Right atrium auricular region (tissue), 2 donors: ENCODE data around the gene DISC1. TPM values are rescaled to one million over a fixed set of nuclear protein-coding genes. Genes with fewer than 3 reads are reported as not detected.
"Not testable (repeated sequence)": the region's sequence is repeated elsewhere in the genome, so short reads cannot be mapped to it uniquely, and the experiment has no call there.

Experiments used
- DNase-seq: peaks from one replicate; pipeline ENCODE4 v3.0.0-alpha.2; 2019; ENCODE audit warnings: low spot score
- H3K27ac ChIP-seq, 2 donors: fragments of 200-600 bp; sonication (generic); 1 replicate in 1 of 2; 2 replicates in 1 of 2; pipeline ENCODE4 v1.5.1; 2016 to 2019
- H3K27me3 ChIP-seq, 2 donors: fragments of 200-600 bp; sonication (generic); one replicate each; pipeline versions ENCODE4 v1.5.1 to v1.6.0; 2017 to 2019
- H3K36me3 ChIP-seq: fragments of 200-600 bp; sonication (generic); one replicate; pipeline ENCODE4 v1.5.1; 2016
- H3K4me1 ChIP-seq, 2 donors: fragments of 200-600 bp; sonication (generic); one replicate each; pipeline versions ENCODE4 v1.5.1 to v1.6.0; 2017 to 2019
- H3K4me3 ChIP-seq, 2 donors: fragments of 200-600 bp; sonication (generic); 1 replicate in 1 of 2; 2 replicates in 1 of 2; pipeline ENCODE4 v1.5.1; 2017 to 2019; ENCODE audit warnings: mild to moderate bottlenecking in 1 of 2, moderate library complexity in 1 of 2
- H3K9me3 ChIP-seq, 2 donors: fragments of 200-600 bp; sonication (generic); one replicate each; pipeline ENCODE4 v1.5.1; 2019
- total RNA-seq, 2 donors: library from RNA; depleted of rRNA; stranded (reverse); fragments of >200 nt; gene quantifications; one replicate each; pipeline ENCODE4 v1.1.0, GENCODE V29; 2016
- TF ChIP-seq, protein P1 (sequence below), 2 donors: fragments of 200-600 bp; sonication (generic); IDR thresholded peaks; one replicate each; pipeline ENCODE4 v1.5.1; 2019; ENCODE audit warnings: antibody characterized with exemption in 2 of 2

Gene DISC1
- total RNA-seq, 2 donors from 2014 or later = 1.8 to 5.3 TPM

DNA sequence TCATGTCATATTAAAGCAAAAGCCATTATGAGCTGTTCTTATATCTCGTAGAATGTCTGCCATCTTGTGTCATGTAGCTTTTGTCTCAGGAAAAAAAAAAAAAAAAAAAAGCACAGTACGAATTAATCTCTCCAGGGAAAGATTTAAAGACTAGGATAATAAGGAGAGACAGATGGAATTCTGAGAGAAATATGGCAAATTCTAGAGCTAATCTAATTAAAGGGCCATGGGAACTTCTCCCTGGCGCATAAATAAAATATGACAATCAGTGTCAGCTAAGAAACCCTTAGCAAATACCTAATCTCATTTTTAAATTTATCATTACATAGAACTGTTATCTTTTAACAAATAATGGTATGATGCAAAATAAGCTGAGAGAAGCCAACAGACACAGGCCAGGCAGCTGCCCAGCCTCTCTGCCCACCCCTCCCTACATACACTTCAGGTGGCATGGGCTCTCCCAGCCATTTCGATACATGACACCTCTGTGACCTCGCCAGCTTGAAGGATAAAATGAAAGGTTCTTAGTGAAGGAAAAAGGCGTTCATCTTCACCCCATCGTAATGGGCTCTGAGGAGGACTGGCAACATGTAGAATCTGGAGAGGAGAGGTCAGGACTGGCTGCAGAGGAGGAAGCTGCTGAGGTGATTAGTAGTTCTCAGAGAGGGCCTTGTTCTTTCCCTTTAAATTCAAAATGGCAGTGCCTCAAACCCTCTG is 39.8 kb downstream of the DISC1 start:
- H3K9me3 ChIP-seq = peaks cover 0 to 36% of the 10 kb centered on the region in 2 donors
- no peaks in the 10 kb centered on the region for H3K36me3 ChIP-seq
- no peak overlapping the region for H3K27ac ChIP-seq

DNA sequence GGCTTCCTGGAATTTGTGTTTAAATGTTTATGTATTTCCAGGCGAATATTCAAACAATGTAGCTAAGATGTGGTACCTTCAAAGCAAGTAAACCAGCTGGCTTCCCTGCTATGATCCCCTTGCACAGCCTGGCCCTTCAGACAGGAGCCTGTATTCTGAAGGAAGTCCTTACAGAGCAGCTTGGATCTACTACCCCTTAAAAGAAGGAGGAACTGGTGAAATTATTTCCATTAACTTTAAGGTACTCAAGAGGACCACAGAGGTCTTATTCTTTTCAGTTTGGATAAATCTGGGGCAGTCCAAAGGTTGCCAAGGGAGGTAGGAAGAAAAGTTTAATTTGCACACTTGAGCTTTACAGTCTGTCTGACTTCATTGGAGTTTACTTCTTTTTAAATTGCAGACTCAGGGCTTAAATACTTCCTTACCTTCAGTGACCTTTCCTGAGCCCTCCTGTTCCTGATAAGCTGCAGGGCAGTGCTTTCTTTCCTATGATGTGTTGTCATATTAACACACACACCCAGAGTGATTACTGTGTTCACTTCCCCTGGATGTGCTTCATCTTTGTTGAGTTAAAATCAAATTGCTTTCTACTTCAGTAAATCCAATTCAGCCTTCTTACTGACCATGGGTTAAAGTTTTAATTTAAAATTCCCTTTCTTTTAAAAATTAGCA is 40.5 kb downstream of the DISC1 start:
- no peak for DNase-seq
- TF ChIP-seq, protein P1, sequence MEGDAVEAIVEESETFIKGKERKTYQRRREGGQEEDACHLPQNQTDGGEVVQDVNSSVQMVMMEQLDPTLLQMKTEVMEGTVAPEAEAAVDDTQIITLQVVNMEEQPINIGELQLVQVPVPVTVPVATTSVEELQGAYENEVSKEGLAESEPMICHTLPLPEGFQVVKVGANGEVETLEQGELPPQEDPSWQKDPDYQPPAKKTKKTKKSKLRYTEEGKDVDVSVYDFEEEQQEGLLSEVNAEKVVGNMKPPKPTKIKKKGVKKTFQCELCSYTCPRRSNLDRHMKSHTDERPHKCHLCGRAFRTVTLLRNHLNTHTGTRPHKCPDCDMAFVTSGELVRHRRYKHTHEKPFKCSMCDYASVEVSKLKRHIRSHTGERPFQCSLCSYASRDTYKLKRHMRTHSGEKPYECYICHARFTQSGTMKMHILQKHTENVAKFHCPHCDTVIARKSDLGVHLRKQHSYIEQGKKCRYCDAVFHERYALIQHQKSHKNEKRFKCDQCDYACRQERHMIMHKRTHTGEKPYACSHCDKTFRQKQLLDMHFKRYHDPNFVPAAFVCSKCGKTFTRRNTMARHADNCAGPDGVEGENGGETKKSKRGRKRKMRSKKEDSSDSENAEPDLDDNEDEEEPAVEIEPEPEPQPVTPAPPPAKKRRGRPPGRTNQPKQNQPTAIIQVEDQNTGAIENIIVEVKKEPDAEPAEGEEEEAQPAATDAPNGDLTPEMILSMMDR (IDR thresholded peaks at IDR 0.05) = no peak

More for the DNA sequence above, 39.8 kb downstream of the DISC1 start:
- H3K4me3 ChIP-seq = no peak overlapping the region
- no peaks in the 10 kb centered on the region for H3K27me3 ChIP-seq
- no peaks in the 10 kb centered on the region for H3K4me1 ChIP-seq
- no peak for DNase-seq
- TF ChIP-seq, protein P1 (IDR thresholded peaks at IDR 0.05) = no peak

DNA sequence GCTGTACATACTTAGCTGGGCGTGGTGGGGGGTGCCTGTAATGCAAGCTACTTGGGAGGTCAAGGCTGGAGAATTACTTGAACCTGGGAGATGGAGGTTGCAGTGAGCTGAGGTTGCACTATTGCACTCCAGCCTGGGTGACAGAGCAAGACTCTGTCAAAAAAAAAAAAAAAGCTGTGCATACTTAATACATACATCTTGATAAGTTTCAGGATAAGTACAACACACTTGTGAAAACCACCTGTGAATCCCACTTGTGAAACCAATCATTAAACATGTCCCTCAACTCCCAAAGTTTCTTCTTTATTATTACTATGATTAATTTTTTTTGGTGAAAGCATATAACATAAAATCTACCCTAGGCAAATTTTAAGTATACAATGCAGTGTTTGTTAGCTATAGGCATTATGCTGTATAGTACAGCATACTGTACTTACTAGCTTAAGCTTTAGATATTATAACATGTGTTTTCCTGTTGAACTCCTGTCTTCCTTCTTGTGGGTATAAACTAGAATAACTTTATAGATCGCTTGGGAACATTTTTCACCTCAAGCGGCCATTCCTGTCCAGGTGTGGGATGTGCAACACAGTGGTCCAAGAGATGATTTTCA is 41.4 kb downstream of the DISC1 start:
- no peak overlapping the region for H3K27ac ChIP-seq

More for the DNA sequence above, 40.5 kb downstream of the DISC1 start:
- H3K27ac ChIP-seq = no peak overlapping the region
- H3K4me3 ChIP-seq = no peak overlapping the region
- H3K27me3 ChIP-seq = no peaks in the 10 kb centered on the region
- H3K9me3 ChIP-seq = peaks cover 0 to 33% of the 10 kb centered on the region in 2 donors
- no peaks in the 10 kb centered on the region for H3K36me3 ChIP-seq
- H3K4me1 ChIP-seq = no peaks in the 10 kb centered on the region

DNA sequence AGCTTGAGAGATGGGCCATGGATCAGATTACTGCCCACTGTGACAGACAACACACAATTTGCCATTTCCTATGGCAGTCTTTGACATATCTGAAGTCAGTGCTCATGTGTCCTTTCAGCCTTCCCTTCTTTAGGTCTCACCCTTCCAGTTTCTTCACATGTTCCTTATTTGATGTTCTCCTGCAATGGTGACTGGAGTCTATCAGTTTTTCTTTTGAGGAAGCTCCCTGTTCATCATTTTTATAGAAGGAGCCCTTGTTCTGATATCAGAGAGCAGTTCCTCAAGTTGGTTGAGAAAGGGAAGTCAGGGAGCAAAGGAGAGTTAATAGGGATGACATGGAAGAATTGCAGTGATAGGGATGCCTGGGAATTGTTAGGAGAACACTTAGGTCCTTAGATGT is 42.2 kb downstream of the DISC1 start:
- H3K27ac ChIP-seq = no peak overlapping the region
- no peaks in the 10 kb centered on the region for H3K27me3 ChIP-seq
- peaks cover 0 to 18% of the 10 kb centered on the region in 2 donors for H3K9me3 ChIP-seq
- no peak for DNase-seq
- TF ChIP-seq, protein P1 (IDR thresholded peaks at IDR 0.05) = no peak
- H3K36me3 ChIP-seq = no peaks in the 10 kb centered on the region
- H3K4me3 ChIP-seq = no peak overlapping the region
- H3K4me1 ChIP-seq = no peaks in the 10 kb centered on the region

More for the DNA sequence above, 41.4 kb downstream of the DISC1 start:
- Histone ChIP-seq H3K27me3 (no peaks in the 10 kb centered on the region), H3K36me3 (no peaks in the 10 kb centered on the region), H3K4me3 (no peak overlapping the region), H3K4me1 (no peaks in the 10 kb centered on the region), H3K9me3 (peaks cover 0 to 25% of the 10 kb centered on the region in 2 donors)
- DNase-seq = no peak
- TF ChIP-seq, protein P1 (IDR thresholded peaks at IDR 0.05) = no peak

DNA sequence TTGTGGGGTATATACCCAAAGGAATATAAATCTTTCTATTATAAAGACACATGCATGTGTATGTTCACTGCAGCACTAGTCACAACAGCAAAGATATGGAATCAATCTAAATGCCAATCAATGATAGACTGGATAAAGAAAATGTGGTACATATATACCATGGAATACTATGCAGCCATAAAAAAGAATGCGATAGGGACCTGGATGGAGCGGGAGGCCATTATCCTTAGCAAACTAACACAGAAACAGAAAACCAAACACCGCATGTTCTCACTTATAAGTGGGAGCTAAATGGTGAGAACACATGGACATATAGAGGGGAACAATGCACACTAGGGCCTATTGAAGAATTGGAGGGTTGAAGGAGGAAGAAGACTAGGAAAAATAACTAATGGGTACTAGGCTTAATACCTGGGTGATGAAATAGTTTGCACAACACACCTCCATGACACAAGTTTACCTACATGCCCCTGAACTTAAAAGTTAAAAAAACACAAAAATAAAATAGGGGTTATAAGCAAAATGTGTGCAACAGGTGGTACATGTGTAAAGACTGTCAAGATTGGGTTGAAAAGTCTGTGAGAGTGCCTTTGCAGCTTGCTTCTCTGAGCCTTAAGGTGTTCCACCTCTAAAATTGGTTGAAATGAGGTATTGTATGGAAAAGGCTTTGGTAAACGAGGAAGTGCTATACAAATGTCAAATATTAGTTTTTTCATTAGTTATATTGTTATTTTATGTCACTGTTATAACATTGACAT is 43.5 kb downstream of the DISC1 start:
- not testable (repeated sequence) for H3K4me3 ChIP-seq, H3K27ac ChIP-seq, H3K4me1 ChIP-seq, DNase-seq, H3K36me3 ChIP-seq, H3K27me3 ChIP-seq
- H3K9me3 ChIP-seq = peaks cover 0 to 18% of the 10 kb centered on the region in 2 donors
